Stimulated activated naive CD4-positive, alpha-beta T cell treated with Interleukin-2 at 50 U/mL for 16 hours (primary cell): Measurements from ENCODE around the gene RPS6KA2.

Experiments
- DNase-seq: peaks from one replicate; lab custom pipeline; 2025; lab: John Stamatoyannopoulos, UW

Gene RPS6KA2

DNA sequence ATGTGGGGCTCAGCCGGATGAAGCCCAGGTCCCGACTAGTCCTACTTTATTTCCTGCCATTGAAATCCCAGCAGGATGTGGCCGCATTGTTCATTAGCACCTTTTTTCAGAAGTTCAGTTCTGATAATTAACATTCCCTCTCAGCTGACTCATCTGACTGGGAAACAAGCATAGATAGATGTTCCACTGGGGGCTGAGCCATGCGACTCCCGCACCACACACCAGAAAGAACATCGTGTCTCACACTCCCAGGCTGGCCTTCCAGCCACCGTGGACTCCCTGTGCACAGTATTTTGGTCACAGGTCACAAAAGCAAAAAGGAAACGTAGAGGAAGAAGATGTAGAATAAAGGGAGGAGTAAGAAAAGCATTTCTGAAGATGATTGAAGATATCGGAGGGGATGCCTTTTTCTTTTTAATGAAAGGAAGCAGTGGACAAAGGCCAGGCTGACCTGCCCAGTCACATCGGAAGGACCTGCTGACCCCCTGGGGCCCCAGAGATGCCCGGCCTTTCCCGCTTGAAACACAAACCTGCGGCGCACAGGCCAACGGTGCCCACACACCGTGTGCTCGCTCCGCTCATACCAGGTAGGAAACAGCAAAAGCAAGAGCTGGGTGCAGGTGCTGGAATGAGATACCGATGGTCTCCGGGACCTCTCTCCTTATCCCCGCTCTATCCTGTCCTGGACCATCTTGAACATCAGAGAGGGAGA is 11.8 kb downstream of the RPS6KA2 start:
- no peak for DNase-seq

DNA sequence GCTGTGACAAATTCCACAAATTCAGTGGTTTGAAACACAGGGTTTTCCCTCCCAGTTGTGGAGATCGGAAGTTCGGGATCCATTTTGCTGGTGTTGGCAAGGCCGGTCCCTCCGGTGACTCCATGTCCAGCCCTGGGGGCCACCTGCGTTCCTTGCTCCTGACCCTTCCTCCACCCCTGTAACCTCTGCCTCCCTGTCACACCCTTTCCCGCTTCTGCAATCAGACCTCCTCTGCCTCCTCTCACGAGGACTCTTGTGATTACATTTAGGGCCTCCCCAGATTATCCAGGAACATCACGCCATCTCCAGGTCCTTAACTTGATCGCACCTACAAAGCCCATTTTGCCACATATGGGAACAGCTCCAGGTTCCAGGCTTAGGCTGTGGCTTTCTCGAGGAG is 12.5 kb downstream of the RPS6KA2 start:
- DNase-seq, result no peak

DNA sequence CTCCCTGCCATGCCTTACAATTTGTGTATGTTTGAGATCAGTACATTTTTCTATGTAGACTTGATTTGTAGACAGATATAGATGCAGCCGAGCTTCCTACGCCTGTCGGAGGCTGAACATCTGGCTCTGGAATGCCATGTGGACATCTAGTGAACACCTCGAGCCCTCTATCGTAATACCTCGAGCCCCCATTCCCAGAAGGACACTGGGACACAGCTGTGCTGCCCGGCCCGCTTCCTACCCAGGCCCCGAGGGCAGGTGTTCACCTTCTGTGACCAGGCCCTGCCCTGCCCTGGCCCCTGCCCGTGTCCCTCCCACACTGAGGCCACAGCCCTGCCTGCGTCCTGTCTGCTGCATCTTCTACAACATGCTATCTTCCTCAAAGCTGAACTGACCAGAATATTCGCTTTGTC is 12.9 kb downstream of the RPS6KA2 start:
- DNase-seq, result no peak

DNA sequence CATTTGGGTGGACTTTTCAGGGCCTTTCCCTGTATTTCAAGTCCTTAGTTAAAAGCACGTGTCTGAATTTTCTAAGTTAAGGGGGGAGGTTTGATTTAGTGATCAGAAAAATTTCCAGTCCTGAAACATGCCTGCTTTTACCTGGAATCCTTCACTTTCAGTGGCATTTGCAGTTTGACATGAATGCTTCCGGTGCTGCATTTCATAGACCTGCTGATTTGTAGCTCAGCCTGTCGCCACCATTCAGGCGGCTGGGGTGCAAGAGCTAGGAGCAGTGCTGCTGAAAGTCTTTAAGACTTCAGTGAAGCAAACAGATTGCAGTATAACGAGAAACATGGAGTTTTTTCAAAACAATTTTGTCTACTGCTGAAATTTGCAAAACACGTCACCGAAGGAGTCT is 14.0 kb downstream of the RPS6KA2 start:
- DNase-seq, result no peak

DNA sequence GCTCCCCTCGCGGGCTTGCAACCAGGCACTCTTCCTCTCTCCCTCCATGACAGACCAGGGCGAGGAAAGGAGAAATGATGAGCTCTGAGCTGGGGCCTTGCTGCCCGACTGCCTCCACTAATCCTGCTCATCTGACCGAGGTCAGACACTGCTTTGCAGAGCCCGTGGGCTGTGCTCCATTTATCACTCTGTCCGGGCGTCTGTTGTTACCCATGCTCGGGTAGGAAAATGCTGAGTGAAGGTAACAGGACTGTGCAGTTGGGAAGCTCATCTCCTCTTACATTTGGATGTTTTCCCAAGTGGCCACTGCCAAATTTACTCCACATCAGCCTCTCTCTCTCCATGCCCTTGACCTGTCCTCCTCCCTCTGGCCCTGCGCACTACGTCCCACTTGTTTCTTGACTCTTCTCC is 14.6 kb downstream of the RPS6KA2 start:
- no peak for DNase-seq

DNA sequence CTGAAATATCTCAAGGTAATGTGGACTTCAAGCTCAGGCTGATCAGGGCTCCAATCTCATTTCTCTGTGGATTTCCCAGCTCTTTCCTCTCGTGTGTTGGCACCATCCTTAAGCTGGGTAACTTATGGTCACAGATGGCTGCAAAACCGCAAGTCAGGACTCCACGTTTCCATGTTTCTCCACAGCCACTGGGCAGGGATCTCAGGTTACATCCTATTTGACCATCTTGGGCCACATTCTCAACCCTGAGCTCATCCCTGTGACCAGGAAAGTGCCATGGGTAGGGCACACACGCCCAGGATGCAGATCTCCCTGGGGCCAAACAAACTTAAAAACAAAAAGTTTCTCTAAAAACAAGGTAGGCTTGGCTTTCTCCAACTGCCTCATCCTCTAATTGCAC is 15.4 kb downstream of the RPS6KA2 start:
- no peak for DNase-seq

DNA sequence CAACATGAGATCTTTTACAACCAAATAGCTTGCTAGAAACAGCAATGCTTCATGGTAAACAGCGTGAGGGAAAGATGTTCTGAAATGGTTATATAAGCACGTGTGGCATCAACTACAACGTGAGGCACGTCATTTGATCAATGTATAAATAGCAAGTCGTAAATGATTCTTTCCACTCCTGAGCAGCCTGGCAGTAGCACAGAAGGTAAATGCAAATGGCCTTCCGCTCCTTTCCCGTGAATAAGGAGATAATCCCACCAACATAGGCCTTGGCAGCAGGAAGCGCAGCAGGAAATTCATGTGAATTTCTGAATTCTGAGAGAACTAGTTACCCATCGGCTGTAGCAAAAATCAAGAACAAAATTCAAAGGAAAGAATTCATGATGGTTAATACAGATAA is 17.0 kb downstream of the RPS6KA2 start:
- DNase-seq, result no peak

DNA sequence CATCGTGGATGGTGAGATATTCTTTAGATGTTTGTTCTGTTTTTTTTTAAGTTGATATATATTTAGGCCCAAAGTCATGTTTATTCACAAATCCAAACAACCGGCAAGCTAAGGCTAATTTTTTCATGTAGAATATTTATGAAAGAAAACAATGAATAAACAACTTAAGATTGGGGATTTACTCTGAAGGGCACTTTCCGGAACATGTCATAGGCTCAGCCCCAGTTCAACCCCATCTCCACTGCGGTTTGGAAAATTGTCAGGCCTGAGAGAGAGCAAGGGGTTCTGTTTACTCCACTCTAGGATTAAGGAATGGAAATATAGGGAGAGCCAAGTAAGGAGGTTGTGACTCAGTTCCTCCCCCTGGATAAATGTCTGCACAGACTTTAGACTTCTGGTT is 18.3 kb downstream of the RPS6KA2 start:
- DNase-seq, result no peak

DNA sequence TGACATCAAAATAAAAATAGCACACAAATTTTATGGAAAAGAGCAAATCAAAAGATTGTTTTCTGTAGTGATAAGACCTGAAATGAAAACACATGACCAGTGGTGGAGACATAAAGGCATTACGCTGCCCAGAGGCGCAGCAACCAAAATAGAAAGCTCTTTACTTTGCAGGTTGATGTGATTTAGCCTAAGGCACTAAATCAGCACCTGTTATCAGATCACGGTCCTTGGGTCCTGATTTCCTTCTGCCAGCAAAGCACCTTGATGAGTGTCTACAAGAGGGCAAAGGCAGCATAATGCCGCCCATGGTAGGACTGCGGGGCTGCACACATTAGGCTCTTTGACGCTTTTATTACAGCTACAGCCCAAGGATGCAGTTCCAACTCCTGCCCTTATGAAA is 21.3 kb downstream of the RPS6KA2 start:
- DNase-seq, result no peak

DNA sequence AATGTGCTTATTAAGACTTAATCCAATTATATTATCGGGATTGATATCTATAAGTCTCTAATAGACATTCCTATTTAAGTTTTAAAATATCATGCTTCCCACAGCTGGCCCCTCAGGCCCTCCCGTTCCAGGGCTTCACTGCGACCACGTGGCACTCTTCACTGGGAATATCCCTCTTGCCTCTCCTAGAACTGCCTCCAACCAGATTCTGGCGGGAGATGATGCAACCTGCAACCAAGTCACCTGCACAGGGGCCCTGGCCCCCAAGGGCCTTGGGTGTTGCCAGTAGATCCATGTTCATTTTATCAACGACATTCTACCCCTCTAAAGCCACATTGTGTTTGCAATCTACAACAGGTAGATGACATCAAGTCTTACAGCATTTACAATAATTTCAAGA is 22.1 kb downstream of the RPS6KA2 start:
- no peak for DNase-seq

DNA sequence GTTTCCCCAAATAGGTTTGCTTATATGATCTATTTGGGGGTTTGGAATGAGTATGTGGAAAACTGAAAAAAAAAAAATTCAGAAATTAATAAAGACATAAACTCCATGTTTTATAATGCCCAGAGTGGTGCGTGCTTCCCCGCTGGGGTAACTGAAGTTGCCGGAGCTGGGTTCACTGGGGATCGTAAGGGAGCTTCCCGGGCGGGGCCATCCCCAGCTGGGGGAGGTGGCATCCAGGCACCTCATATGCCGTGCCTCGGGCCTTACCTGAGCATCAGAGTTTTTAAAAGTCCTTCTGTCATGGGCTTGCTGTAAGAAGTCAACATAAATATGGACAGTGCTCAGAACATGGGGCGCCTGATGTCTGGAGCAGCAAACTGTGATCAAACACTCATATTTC is 22.7 kb downstream of the RPS6KA2 start:
- DNase-seq, result no peak

DNA sequence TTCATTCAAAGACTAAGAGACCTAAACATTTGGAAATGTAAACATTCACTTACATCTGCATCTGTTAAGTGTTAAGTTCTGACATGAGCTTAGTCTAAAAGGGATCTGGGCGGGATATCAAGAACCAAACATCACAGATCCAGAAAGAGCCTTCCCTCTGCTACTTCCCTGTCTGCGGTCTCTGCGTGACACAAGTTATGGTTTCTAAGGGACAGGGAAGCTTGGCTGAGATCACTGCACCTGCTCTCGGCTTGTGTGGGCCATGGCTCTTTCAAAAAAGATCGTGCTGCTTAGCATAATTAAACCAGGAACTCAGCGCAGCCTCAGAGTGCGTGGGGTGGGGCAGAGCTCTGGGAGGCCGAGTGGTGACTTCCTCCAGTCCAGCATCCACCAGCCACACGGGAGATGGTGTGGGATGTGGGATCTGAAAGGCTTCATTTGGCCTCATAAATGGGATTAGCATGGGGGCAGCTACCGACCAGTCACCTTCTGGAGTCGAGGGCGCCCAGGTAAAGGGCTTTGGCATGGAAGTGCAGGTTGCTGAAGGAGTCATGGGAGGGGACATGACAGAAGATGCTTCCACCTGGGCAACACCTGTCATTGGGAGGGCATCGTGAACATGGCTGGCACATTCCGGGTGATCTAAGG is 23.9 kb downstream of the RPS6KA2 start:
- no peak for DNase-seq

DNA sequence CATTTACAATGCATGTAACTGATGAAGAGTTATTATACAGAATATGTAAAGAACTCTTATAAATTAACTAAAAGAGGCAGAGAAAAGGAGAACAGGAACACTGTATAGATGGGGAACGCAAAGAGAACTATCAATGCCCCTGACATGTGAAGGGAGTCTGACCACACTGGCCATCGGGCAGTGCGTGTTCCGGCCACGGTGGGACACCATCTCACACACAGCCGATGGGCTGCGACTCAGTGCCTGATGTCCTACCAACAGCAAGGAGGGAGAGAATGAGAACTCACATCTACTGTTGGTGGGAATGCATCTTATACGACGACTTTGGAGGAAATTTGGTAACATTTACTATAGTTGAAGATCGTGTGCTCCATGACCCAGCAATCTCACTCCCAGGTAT is 25.1 kb downstream of the RPS6KA2 start:
- DNase-seq, result no peak

DNA sequence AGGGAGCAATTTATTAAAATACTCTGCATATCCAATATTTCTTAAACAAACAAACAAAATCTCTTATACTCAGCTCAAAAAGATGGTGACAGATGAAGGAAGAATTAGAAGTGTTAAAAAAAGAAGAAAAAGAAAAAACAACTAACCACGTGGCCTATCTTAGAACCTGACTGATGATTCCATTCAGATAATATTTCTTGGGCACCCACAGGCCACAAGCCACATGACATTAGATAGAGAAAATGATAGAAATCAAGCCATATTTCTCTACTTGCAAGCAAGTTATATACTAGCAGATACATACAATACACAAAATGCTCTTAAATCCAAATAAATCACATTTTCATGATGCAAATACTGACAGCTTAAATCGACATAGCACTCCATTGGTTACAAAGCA is 26.1 kb downstream of the RPS6KA2 start:
- DNase-seq, result no peak

DNA sequence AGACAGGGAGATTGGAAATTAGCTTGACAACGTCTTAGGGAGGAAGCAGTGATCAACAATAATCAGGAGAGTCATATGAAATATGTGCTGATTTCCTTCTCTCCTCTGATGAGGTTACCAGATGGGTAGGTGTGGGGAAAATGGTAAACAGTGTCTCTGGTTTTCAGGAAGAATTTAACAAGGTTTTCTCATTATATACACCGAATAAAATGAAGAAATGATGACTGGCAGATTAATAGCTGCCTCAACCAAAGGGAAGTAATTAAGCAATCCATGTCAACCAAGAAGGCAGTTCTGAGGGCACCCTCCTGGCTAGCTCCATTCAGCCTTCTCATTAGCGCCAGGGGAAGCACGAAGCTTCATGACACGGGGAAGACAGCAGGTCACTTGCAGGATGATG is 27.8 kb downstream of the RPS6KA2 start:
- no peak for DNase-seq

DNA sequence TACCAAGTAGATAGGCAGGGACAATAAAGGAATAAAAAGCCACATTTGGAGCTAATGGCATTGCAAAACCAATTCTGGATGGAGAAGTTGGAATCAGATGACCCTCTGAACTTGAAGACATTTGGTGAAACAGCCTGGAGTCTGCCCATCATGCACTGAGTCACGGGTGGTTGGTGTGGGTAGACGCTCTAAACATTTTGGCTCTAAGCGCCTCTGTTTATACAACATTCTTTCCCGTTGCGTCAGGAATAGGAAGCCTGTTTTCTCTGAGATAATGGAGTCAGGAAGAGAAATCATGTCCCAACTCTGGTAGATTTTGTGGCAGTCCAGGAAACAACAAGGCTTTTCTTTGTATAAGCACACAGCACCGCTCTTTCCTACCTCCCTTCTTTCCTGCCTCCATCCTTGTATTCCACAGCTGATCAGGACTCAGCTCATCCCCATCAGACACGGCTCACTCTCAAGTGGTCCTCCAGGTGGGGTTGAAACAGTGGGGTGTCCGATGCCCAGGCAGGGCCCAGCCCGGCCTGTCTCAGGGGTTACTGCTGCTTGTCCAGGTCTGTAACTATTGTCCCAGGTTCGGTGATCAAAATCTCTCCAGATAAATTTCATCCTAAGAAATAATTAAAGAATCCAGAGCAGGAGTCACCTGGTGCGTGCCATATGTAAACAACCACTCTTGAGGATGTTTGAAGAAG is 28.5 kb downstream of the RPS6KA2 start:
- no peak for DNase-seq

DNA sequence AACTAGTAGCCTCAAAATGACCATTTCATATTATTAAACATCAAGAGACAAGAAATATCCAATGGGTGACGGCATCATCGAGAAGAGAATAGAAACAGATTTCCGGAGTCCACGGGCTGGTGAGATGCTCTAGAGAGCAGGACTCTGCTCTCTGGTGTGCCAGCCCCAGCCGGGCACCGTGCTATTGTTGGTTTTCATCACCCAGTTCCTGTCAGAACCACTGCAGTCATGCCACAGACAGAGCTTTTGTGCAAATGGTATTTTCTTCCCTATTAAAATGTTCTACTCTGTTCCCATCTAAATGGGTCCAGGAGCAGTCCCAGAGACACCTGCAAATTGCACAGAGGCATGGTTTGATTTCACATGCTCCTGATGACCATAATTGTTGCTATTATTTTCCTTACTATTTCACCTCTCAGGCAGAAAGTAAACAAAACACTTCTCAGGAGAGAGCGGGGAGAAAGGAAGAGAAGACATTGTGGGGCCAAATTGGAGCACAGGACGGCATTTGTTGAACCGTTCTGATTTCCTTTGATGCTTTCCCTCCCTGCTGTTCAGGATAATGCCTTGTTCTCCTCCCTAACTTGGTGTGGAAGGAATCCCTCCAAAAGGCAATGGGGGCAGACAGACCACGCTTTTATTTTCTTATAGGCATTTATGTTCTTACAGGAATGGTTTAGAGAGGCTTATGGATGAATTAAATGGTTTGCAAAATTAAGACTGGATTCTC is 29.2 kb downstream of the RPS6KA2 start:
- no peak for DNase-seq

DNA sequence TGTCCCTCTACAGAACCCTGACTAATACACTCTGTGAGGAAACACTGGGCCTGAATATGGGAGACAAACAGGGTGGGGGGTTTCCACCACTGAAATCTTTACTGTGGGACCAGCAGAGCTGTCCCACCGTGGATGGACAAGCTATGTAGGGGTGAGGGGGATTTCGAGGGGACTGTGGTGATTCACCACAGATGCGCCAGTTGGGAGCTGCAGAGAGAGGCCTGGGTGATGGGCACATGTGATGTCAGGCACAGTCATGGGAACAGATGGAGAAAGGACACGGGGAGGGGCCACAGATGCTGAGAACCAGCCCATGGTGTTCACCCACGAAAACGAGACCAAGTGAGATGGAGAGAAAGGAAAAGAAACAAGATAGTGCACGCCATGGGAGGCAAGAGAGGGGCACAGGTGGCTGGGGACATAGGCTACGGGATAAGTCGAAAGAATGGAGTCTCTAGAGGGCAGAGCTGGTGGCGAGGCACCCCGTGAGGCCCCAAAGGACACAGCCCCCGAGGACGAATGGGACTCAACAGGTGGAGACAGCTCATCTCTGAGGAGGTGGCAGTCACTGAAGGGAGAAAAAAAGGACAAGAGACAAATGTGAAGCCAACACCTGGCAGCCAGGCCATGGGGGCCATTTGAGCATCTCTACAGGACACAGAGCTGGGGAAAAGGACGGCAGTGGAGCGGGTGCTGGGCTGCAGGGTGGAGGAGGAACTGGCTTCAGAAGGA is 30.1 kb downstream of the RPS6KA2 start:
- no peak for DNase-seq

DNA sequence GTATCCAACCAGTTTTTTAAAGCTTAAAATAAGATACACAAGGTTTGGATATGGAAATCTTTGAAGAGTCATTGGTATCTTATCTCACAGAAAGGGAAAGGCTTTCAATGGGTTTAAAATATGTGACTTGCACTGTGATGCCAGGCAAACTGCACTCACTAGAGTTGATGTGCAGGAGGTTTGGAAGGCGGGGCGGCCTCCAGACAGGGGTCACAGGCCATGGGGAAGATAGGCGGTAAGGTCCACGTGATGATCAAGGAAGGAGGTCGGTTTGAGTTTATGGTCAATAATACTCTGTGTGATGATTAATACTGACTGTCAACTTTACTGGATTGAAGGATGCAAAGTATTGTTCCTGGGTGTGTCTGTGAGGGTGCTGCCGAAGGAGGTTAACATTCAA is 31.1 kb downstream of the RPS6KA2 start:
- no peak for DNase-seq

DNA sequence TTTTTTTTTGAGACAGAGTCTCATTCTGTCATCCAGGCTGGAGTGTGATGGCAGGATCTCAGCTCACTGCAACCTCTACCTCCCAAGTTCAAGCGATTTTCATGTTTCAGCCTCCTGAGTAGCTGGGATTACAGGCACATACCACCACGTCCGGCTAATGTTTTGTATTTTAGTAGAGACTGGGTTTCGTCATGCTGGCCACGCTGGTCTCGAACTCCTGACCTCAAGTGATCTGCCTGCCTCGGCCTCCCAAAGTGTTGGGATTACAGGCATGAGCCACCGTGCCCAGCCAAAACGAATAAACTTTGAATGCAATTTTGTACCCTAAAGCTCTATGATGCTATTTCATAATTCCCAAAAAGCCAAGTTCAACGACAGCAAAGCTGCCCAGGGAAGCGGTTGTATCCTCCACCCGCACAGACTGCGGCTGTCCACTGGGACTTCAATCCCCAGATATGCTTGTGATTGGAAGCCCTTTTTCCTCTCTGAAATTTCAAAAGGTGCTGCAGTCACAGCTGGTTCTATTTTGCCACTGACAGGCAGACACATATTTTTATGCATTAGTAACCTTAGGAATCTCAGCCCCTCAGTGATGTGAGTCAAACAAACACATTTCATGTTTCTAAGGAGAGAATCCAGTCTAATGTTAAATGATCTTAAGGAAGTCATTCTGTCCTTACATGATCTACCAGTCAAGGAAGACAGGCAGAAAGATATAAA is 31.8 kb downstream of the RPS6KA2 start:
- DNase-seq, result no peak

DNA sequence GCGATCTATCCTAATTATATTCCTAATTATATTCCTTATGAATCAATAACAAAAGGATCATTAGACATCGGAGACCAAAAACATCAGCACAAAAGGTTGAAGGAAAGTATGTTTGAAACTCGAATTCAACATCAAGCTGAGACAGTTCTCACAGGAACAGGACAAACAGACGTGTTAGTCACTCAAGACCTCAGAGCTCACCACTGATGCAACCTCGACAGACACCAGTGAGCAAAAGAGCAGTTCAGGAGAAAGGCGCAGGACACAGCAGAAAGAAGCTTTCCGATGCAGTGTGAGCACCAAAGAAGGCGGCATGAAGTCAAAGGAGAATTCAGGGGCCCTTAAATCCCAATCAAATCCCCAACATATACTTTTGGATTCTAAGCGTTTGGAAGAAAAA is 34.2 kb downstream of the RPS6KA2 start:
- DNase-seq, result no peak
